Umbilical cord (tissue), 2 donors: ENCODE results near the gene FBL. TPM values are rescaled to one million over a fixed set of nuclear protein-coding genes. Genes with fewer than 3 reads are reported as not detected.

Experiments
- DNase-seq: peaks from one replicate; pipeline ENCODE4 v3.0.0-alpha.2; 2015; ENCODE audit warnings: low spot score
- total RNA-seq: library from RNA; depleted of rRNA; stranded (reverse); fragments of >200 nt; gene quantifications from one replicate; pipeline ENCODE4 v1.2.3, GENCODE V29; 2014; ENCODE audit warnings: low replicate concordance; ENCODE audit not compliant: insufficient read depth

FBL gene
- total RNA-seq, 1 donor from 2014 or later: 154 TPM

GRCh38 chr19:39843919-39844793 is 2.0 kb downstream of the FBL start:
- DNase-seq: peak; percentile 62

DNA sequence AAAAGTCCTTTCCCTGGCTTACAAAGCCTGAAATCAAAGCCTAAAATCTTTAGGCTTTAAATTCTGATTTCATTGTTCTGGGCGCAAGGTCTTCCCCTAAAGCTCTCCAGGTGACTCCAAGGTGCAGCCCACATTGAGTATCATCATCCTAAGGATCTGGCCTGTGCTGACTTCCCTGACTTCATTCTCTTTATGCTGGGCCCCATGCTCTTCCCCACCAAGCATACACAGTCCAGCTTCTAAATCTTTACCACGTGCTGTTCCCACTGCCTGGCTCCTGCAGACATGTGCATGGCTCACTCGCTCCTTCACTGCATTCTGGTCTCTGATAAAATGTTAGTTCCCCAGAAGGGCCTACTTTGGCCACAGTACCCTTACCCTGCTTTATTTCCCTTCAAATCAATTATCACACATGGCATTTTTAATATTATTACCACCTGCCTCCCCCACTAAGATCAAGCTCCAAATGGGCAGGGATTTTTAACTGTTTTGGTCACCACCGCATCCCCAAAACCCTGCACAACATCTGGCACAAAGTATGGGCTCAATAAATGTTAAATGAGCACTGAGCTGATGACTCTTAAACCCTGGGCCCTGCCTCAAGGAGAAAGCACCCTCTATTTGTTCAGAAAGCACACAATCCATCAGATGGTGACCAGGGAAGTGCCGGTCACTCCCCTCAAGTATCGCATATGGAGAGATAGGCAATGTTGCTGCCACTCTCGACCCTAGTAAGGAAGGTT is 3.3 kb downstream of the FBL start:
- no peak for DNase-seq

DNA sequence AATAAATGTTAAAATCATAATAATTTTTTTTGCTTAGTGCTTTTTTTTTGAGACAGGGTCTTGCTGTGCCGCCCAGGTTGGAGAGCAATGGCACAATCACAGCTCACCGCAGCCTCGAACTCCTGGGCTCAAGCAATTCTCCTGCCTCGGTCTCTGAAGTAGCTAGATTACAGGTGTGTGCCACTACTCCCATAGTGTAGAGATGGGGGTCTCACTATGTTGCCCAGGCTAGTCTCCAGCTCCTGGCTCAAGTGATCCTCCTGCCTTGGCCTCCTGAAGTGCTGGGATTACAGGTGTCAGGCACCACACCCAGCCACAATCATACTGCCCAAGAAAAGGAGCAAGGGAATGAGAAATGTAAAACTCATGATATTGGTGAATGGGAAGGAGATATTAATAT is 5.1 kb downstream of the FBL start:
- no peak for DNase-seq

DNA sequence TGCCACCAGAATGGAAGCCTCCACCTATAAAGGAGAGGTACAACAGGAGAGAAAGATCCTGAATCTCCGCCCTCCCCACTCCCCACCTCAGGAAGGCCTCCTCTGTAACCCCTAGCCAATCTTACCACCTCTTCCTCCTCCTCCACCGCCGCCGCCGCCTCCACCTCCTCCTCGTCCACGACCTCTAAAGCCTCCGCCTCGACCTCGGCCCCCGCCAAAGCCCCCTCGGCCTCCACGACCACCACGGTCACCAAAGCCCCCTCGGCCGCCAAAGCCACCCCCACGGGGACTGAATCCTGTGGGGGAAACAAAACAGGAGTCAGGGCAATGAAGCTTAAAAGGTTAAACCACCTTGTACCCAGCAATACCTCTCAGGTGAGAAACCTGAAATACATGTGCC is 5.7 kb downstream of the FBL start:
- DNase-seq: no peak

DNA sequence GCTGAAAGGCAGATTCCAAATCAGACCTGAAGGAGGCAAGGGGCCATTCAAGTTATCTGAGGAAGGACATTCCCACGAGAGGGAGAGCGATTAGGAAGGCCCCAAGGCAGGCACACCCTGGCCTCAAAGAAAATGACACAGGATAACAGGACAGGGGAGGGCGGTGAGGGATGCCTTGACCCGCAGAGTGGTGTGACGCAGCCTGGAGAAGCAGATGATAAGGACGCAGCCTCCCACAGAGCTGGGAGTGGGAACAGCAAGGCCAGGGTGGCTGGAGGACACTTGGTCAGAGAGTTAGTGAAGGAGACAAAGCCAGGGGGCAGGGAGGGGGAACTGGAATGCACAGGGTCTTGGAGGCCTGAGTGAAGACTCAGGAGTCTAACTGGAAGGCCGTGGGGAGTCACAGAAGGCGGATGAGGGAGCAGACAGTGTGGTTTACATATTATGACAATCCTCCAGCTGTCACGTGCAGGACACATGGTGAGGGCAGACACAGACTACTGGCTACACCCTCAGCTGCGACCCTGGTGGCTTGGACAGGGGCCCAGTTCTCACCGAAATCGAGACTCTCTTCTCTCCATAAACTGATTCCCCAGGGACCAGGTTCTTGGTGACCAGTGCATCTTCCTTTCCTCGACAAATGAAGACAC is 6.4 kb downstream of the FBL start:
- DNase-seq: no peak

DNA sequence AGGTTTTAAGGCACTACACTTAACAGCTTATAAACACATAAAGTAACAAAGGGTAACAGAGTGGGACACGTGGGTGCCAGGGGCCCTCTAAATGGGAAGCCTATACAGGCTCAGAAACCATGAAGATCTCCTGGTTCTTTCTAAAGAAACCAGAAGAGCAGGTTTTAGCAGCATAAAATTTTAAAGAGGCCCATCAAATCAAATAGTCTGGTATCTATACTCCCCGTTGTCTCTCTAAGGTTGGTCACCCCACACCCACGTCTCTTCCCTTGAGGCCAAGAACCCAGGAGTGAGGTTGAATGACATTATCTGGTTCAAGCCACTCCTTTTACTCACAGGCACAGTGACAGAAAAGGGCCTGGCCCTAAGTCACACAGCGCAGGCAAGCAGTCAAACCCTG is 7.6 kb downstream of the FBL start:
- peak; percentile 64 for DNase-seq

DNA sequence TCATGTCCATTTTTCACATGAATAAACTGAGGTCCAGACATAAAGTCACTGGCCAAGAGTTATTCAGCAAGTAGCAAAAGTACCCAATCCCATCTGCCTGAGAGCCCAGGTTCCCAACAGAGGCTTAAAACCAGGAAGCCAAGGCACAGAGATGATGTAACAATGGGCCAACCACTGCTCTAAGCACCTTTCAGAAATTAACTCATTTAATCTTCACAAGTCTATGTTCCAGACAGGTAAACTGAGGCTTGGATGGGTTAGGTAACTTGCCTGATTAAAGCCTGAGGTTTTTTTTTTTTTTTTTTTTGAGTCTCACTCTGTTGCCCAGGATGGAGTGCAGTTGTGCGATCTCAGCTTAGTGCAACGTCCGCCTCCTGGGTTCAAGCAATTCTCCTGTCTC is 8.2 kb downstream of the FBL start:
- no peak for DNase-seq

DNA sequence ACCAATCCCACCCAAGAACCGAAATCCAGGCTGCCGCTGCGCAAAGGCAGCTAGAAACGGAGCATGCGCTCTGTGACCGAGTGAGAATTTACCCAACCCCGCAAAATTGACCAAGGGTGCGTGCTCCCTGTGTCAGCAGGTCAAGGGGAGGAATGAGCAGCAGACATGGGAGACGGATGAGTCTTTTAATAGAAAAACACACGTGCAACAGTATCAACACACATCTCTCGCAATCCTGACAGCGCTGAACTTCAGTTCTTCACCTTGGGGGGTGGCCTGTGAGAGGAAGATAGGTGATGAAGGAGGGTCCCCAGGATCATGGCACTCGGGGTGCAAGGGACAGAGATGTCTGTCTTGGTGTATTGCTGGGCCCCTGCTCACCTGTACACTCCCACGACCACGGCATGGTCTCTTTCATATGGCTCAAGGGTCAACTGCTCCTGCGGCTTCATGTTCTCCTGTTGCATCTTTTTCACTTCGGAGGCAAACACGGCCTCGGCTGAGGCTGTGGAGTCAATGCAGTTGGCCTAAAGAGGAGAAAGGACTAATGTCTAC is 11.8 kb downstream of the FBL start:
- no peak for DNase-seq

- DNase-seq: peak; percentile 99
Measured at GRCh38 chr19:39833464-39834286, 12.5 kb downstream of the FBL start, which contains the start of gene DYRK1B. Gene DYRK1B (minus strand): TSS chr19:39834162. CDS start chr19:39831867, 2,295 bp downstream.

DNA sequence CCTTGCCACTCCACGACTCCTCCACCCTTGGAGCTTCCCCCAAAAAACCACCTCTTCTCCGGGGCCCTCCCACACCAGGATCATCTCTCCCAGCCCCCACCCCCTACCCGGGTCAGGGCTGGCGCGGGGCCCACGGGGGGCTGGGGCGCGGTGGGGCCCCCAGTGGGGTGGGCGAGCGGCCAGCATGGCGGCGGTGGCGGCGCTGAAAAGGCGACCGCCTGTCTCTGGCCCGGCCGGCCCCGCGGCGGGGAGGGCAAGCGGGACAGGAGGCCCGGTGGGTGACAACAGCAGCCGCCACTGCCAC is 13.1 kb downstream of the FBL start:
- no peak for DNase-seq

DNA sequence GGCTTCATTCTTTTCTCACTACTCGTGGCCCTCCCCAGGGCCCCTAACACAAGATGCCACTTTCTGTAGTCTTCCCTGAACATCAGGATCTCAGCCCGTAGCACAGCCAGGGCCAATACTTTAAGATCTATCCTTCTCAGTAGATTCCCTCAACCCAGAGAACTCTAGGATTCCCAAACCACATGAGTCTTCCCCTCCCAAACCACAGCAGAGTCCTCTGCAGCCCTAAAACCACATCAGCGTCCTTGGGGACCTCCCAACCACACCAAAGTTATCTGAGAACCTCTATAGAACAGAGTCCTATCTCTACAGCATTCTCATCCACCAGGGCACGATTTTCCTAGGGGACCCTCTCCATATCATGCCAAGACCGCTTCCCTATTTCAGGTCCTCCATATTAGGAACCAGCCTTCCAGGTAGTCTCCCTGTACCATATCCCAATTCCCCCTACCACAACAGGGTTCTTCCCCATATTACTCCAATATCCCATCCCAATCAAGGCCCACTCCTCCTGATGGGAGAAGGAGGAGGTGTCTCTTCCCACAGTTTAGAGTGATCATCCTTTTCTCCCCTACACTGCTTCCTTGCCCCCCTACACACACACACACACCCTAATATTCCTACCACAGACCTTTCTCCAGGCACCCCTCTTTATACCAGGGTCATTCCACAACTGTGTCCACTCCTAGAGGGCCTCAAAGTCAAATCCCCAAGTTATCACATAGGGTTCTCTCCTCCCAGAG is 13.7 kb downstream of the FBL start:
- DNase-seq: no peak

- no peak for DNase-seq
Measured at GRCh38 chr19:39831679-39832078, 14.5 kb downstream of the FBL start.

GRCh38 chr19:39830847-39831246 is 15.3 kb downstream of the FBL start:
- DNase-seq: no peak

GRCh38 chr19:39830406-39830805 is 15.8 kb downstream of the FBL start:
- DNase-seq: no peak

- no peak for DNase-seq
Measured at GRCh38 chr19:39829702-39830275, 16.4 kb downstream of the FBL start.

DNA sequence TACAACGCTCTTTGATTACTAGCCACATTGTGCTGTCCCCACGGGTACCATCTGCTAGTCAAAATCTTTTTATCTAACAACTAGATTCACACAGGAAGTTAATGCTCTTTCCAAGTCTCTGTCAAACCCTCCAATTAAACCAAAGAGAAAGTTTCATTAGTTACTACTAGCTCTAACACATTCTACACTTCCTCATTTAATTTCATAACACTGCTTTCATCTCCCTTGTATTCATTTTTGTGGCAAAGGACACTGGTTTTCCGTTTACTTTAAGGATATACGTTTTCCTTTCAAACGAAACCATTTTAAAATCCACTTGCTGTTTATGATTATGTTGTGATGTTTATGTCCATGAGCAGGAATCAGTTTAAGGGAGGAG is 17.5 kb downstream of the FBL start:
- no peak for DNase-seq

DNA sequence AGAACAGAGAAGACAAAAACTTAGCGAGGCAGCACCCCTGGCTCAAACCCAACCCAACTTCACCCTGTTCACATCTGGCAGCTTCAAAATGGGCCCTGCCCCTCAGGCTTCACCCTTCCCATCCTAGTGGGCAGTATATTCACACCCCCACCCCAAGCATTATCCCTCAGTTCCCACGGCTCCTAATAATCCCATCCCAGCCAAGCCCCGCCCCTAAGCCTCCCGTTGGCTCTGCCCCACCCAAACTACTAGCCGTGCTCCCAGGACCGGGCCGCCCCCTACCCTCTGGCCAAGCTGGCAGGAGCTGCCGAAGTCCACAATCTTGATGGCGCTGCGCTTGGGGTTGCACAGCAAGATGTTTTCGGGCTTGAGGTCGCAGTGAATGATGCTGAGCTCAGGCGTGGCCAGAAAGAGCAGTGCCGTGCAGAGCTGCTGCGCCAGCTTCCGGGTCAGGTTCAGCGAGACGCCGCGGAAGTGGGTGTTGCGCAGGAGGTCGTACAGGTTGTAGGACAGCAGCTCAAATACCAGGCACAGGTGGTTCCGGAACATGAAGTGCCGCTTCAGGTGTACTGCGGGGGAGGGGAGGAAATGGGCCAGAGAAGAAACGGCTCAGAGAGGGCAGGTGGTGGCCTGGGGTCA is 18.0 kb downstream of the FBL start:
- no peak for DNase-seq

- no peak for DNase-seq
Measured at GRCh38 chr19:39827216-39827615, 19.0 kb downstream of the FBL start.

DNA sequence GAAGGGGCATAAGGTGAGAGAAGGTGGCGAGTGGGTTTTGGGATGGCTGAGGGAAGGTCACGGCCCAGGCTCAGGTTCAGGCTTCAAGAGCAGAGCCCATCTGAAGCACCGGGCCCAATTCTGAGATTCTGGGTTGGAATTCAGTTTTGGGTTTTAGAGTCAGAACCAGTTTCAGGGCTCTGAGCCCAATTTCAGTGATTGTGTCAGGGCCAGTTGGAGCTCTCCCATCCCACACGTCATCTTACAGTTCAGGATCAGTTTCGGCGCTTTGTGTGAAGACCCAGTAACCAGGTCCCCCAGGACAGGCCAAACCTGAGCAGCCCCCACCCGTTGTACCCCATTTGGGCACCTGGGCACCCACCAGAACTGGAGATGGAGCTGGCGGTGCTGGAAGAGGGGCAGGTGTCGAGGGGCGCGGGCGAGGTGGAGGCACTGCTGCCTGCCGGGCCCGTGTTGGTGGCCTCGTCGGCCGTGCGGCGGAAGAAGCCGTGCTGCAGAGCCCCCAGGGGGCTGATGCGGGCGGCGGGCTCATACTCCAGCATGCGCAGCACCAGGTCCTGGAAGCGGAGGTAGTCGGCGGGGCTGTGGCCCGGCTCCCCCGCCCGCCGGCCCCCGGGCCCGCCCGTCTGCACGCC is 19.8 kb downstream of the FBL start:
- no peak for DNase-seq
